ENCODE measurements around the gene SRI.
A peak's percentile ranks its signal among the peaks of the same experiment; 100 is the strongest.
"Not testable (repeated sequence)": the region's sequence is repeated elsewhere in the genome, so short reads cannot be mapped to it uniquely, and the experiment has no call there.

The SRI gene

GRCh38 chr7:88185650-88186049 is 34.2 kb downstream of the SRI start:
- intact Hi-C loops (cut with micrococcal nuclease), result no loop called here
- Mint-ChIP-seq H3K36me3 (ENCODE audit: low read depth) (no peaks in the 10 kb centered on the region), H3K4me1 (ENCODE audit: low read depth) (no peaks in the 10 kb centered on the region), H3K27me3 (no peaks in the 10 kb centered on the region), H3K27ac (no peak overlapping the region), H3K9me3 (no peaks in the 10 kb centered on the region), H3K4me3 (no peak overlapping the region)

GRCh38 chr7:88184848-88185304 is 35.0 kb downstream of the SRI start:
- Mint-ChIP-seq H3K9me3 (no peaks in the 10 kb centered on the region), H3K4me1 (ENCODE audit: low read depth) (no peaks in the 10 kb centered on the region), H3K4me3 (no peak overlapping the region), H3K36me3 (ENCODE audit: low read depth) (no peaks in the 10 kb centered on the region), H3K27ac (no peak overlapping the region), H3K27me3 (no peaks in the 10 kb centered on the region)
- intact Hi-C loops (cut with micrococcal nuclease), result no loop called here

GRCh38 chr7:88183051-88183450 is 36.8 kb downstream of the SRI start:
- Mint-ChIP-seq H3K4me1 (ENCODE audit: low read depth) (no peaks in the 10 kb centered on the region), H3K9me3 (no peaks in the 10 kb centered on the region), H3K27ac (no peak overlapping the region), H3K27me3 (no peaks in the 10 kb centered on the region), H3K4me3 (no peak overlapping the region), H3K36me3 (ENCODE audit: low read depth) (no peaks in the 10 kb centered on the region)
- intact Hi-C loops (cut with micrococcal nuclease), result no loop called here

- Mint-ChIP-seq H3K4me1 (ENCODE audit: low read depth) (no peaks in the 10 kb centered on the region), H3K4me3 (no peak overlapping the region), H3K27ac (no peak overlapping the region), H3K9me3 (no peaks in the 10 kb centered on the region), H3K36me3 (ENCODE audit: low read depth) (no peaks in the 10 kb centered on the region), H3K27me3 (no peaks in the 10 kb centered on the region)
- intact Hi-C loops (cut with micrococcal nuclease), result no loop called here
These were observed 43.6 kb downstream of the SRI start for GRCh38 chr7:88176190-88176589.

GRCh38 chr7:88172842-88173241 is 47.0 kb downstream of the SRI start:
- Mint-ChIP-seq H3K4me1 (ENCODE audit: low read depth) (peaks cover 2% of the 10 kb centered on the region), H3K27ac (no peak overlapping the region), H3K9me3 (no peaks in the 10 kb centered on the region), H3K36me3 (ENCODE audit: low read depth) (no peaks in the 10 kb centered on the region), H3K27me3 (no peaks in the 10 kb centered on the region), H3K4me3 (no peak overlapping the region)
- intact Hi-C loops (cut with micrococcal nuclease), result no loop called here

GRCh38 chr7:88169717-88170320 is 50.0 kb downstream of the SRI start:
- Mint-ChIP-seq H3K4me3 (no peak overlapping the region), H3K9me3 (no peaks in the 10 kb centered on the region), H3K27ac (no peak overlapping the region), H3K4me1 (ENCODE audit: low read depth) (peaks cover 6% of the 10 kb centered on the region), H3K27me3 (no peaks in the 10 kb centered on the region), H3K36me3 (ENCODE audit: low read depth) (no peaks in the 10 kb centered on the region)
- intact Hi-C loops (cut with micrococcal nuclease), result loop anchor here (2.0 kb wide), 1 partner anchor 663 kb away; no protein-coding TSS in a partner anchor

GRCh38 chr7:88167721-88168120 is 52.1 kb downstream of the SRI start:
- intact Hi-C loops (cut with micrococcal nuclease), result loop anchor here (2.0 kb wide), 1 partner anchor 661 kb away; no protein-coding TSS in a partner anchor
- Mint-ChIP-seq H3K27ac (peak overlapping the region; percentile 21), H3K9me3 (no peaks in the 10 kb centered on the region), H3K4me1 (ENCODE audit: low read depth) (peaks cover 6% of the 10 kb centered on the region), H3K36me3 (ENCODE audit: low read depth) (no peaks in the 10 kb centered on the region), H3K4me3 (no peak overlapping the region), H3K27me3 (no peaks in the 10 kb centered on the region)

- Mint-ChIP-seq H3K9me3 (no peaks in the 10 kb centered on the region), H3K4me3 (no peak overlapping the region), H3K36me3 (ENCODE audit: low read depth) (no peaks in the 10 kb centered on the region), H3K27me3 (no peaks in the 10 kb centered on the region), H3K27ac (peak overlapping the region; percentile 21), H3K4me1 (ENCODE audit: low read depth) (peaks cover 6% of the 10 kb centered on the region)
- intact Hi-C loops (cut with micrococcal nuclease), result no loop called here
These were observed 52.6 kb downstream of the SRI start for GRCh38 chr7:88167223-88167622.

- Mint-ChIP-seq H3K36me3 (ENCODE audit: low read depth) (no peaks in the 10 kb centered on the region), H3K4me1 (ENCODE audit: low read depth) (peaks cover 6% of the 10 kb centered on the region), H3K9me3 (peaks cover 11% of the 10 kb centered on the region), H3K27ac (no peak overlapping the region), H3K27me3 (no peaks in the 10 kb centered on the region), H3K4me3 (no peak overlapping the region)
- intact Hi-C loops (cut with micrococcal nuclease), result no loop called here
These were observed 54.1 kb downstream of the SRI start for GRCh38 chr7:88165697-88166096.

- H3K27ac Mint-ChIP-seq; intact Hi-C loops (cut with micrococcal nuclease); H3K27me3 Mint-ChIP-seq; H3K4me1 Mint-ChIP-seq (ENCODE audit: low read depth); H3K4me3 Mint-ChIP-seq; H3K36me3 Mint-ChIP-seq (ENCODE audit: low read depth): not testable (repeated sequence)
- peaks cover 33% of the 10 kb centered on the region for H3K9me3 Mint-ChIP-seq
These were observed 60.1 kb downstream of the SRI start for GRCh38 chr7:88159741-88160140.

- Mint-ChIP-seq H3K9me3 (peaks cover 26% of the 10 kb centered on the region), H3K27me3 (no peaks in the 10 kb centered on the region), H3K36me3 (ENCODE audit: low read depth) (no peaks in the 10 kb centered on the region), H3K4me1 (ENCODE audit: low read depth) (no peaks in the 10 kb centered on the region), H3K4me3 (no peak overlapping the region), H3K27ac (no peak overlapping the region)
- intact Hi-C loops (cut with micrococcal nuclease), result no loop called here
These were observed 63.5 kb downstream of the SRI start for GRCh38 chr7:88156356-88156755.

GRCh38 chr7:88155756-88156155 is 64.1 kb downstream of the SRI start:
- Mint-ChIP-seq H3K36me3 (ENCODE audit: low read depth) (no peaks in the 10 kb centered on the region), H3K27ac (no peak overlapping the region), H3K4me3 (no peak overlapping the region), H3K9me3 (peaks cover 22% of the 10 kb centered on the region), H3K27me3 (no peaks in the 10 kb centered on the region), H3K4me1 (ENCODE audit: low read depth) (no peaks in the 10 kb centered on the region)
- intact Hi-C loops (cut with micrococcal nuclease), result no loop called here
